PFSK-1 (cell line): ENCODE data around the gene TCF7L1.
A peak's percentile ranks its signal among the peaks of the same experiment; 100 is the strongest.

Experiments
- FOXP2 ChIP-seq: optimal IDR thresholded peaks from 2 replicates; pipeline ENCODE3; 2011; ENCODE audit warnings: borderline replicate concordance, control low read depth, inconsistent platforms; ENCODE audit not compliant: insufficient read depth; ENCODE audit errors: extremely low read length, extremely low read depth
- POLR2AphosphoS5 ChIP-seq: IDR thresholded peaks from 2 replicates; pipeline ENCODE4 v1.6.1; 2012; ENCODE audit warnings: low read depth, mild to moderate bottlenecking, control low read depth, low read length, moderate library complexity
- REST ChIP-seq, 2 experiments: IDR thresholded peaks; 2 replicates each; pipeline versions ENCODE4 v1.6.1 to v1.8.0; 2011 to 2012; ENCODE audit warnings: low read depth in 2 of 2, low read length in 2 of 2, control low read depth in 1 of 2, inconsistent platforms in 1 of 2, mild to moderate bottlenecking in 1 of 2, moderate library complexity in 1 of 2; ENCODE audit not compliant: insufficient read depth in 1 of 2
- SIN3A ChIP-seq: IDR thresholded peaks from 2 replicates; pipeline ENCODE4 v1.6.1; 2012; ENCODE audit warnings: mild to moderate bottlenecking, low read length, moderate library complexity, borderline replicate concordance; ENCODE audit not compliant: insufficient read depth
- TAF1 ChIP-seq: IDR thresholded peaks from 2 replicates; pipeline ENCODE4 v1.6.1; 2012; ENCODE audit warnings: low read length, control low read depth, borderline replicate concordance; ENCODE audit not compliant: insufficient read depth

Gene TCF7L1

DNA sequence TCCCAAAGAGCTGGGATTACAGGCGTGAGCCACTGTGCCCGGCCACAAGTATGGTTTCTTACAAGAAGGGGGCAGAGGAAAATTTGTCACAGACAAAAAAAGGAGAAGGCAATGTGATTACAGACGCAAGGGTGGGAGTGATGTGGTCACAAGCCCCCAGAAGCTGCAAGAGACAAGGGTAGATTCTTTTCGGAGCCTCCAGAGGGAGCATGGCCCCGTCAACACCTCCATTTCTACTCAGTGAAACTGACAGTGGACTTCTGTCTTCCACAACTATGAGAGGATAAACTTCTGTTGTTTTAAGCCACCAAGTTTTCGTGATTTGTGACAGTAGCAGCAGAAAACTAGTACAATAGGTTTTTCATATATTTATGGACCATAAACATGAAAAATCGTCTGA is 2.1 kb upstream of the TCF7L1 start:
- TF ChIP-seq FOXP2 (no peak), SIN3A (no peak), TAF1 (no peak), POLR2AphosphoS5 (no peak), REST (IDR thresholded peaks at IDR 0.05; ENCODE audit: insufficient read depth in 1 of 2, low read depth in 2 of 2, low read length in 2 of 2) (no peak)

- TF ChIP-seq FOXP2 (no peak), TAF1 (no peak), SIN3A (no peak), REST (IDR thresholded peaks at IDR 0.05; ENCODE audit: insufficient read depth in 1 of 2, low read depth in 2 of 2, low read length in 2 of 2) (no peak), POLR2AphosphoS5 (no peak)
Measured at GRCh38 chr2:85132397-85132796, 795 bp upstream of the TCF7L1 start.

GRCh38 chr2:85133751-85134254 is 611 bp downstream of the TCF7L1 start:
- TF ChIP-seq FOXP2 (no peak), TAF1 (no peak), POLR2AphosphoS5 (no peak), REST (IDR thresholded peaks at IDR 0.05; ENCODE audit: insufficient read depth in 1 of 2, low read depth in 2 of 2, low read length in 2 of 2) (no peak), SIN3A (no peak)

GRCh38 chr2:85134255-85134895 is 1.2 kb downstream of the TCF7L1 start:
- TF ChIP-seq FOXP2 (peak; percentile 19), SIN3A (no peak), POLR2AphosphoS5 (no peak)

DNA sequence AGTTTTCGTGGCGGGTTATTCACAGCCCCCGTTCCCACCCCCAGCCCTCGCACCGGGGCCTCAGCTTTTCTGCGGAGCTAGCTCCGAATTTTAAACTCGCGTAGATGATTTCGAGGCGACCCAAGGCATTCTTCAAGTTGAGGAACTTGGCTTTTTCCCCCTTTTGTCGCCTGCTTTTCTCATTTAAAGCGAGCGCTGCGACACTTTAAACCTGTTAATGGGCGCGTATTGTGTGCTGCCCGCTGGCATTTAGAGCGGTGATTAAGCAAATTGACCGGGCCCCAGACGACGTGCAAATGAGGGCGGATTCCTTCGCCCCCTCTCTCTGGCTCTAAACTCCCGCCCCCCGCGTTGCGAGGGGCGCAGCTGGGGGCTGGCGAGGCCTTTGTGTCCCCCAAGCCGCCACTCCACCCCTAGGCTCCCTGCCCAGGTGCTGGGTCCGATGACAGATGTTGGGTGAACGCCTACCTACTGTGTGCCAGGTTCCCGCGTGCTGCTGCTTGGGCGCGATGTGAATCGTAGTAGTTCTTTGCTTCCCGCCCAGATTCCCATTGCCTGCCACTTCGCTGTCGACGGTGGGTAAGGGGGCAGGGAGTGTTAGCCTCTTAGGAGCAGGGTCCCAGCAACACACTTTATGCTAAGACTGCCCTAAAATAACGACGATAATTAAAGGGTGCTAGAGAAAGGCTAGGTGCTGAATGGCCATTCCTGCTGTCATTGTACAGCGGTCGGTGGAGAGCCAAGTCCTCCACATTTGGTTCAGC is 1.9 kb downstream of the TCF7L1 start:
- TF ChIP-seq POLR2AphosphoS5, result no peak
- no peak for TF ChIP-seq FOXP2
- TF ChIP-seq SIN3A, result no peak
- TF ChIP-seq REST (IDR thresholded peaks at IDR 0.05; ENCODE audit: insufficient read depth in 1 of 2, low read depth in 2 of 2, low read length in 2 of 2), result no peak
- TF ChIP-seq TAF1, result no peak
